ENCODE measurements around the gene SOX8. TPM values are rescaled to one million over a fixed set of nuclear protein-coding genes. Genes with fewer than 3 reads are reported as not detected.

The SOX8 gene
- polyA plus RNA-seq, 1 experiment, result 0.04 TPM

DNA sequence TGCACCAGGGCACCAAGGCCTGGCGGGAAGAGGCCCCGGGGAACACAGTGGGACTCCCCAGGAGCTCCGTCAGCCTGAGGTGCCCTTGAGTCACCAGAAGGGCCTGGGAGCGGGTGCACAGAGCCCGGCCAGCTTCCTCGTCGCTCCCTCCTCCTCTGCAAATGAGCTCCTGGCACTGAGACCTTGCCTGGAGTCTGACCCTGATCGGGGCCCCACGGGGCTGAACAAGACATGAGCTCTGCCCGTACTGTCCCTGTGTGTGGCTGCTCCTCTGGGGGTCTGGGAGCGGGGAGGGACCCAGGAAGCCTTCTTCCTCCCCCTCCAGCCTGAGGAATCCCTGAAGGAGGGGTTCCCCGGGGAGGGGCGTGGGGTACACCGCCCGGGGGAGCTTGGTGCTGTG is 54.6 kb downstream of the SOX8 start:
- CTCF ChIA-PET, result no interaction called here
- DNase-seq (ENCODE audit: low read depth), result no peak
- TF ChIP-seq, protein P1, sequence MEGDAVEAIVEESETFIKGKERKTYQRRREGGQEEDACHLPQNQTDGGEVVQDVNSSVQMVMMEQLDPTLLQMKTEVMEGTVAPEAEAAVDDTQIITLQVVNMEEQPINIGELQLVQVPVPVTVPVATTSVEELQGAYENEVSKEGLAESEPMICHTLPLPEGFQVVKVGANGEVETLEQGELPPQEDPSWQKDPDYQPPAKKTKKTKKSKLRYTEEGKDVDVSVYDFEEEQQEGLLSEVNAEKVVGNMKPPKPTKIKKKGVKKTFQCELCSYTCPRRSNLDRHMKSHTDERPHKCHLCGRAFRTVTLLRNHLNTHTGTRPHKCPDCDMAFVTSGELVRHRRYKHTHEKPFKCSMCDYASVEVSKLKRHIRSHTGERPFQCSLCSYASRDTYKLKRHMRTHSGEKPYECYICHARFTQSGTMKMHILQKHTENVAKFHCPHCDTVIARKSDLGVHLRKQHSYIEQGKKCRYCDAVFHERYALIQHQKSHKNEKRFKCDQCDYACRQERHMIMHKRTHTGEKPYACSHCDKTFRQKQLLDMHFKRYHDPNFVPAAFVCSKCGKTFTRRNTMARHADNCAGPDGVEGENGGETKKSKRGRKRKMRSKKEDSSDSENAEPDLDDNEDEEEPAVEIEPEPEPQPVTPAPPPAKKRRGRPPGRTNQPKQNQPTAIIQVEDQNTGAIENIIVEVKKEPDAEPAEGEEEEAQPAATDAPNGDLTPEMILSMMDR (IDR thresholded peaks at IDR 0.05; ENCODE audit: insufficient read depth, low read depth, low read length), result no peak
- Histone ChIP-seq H3K27me3 (ENCODE audit: control insufficient read depth, insufficient read depth, low read length) (no peaks in the 10 kb centered on the region; the same call in 1 of the 2 replicates), H3K36me3 (ENCODE audit: control insufficient read depth, insufficient read depth, low read length) (no peaks in the 10 kb centered on the region), H3K4me3 (ENCODE audit: low read depth, low read length) (no peak overlapping the region)
- POLR2A ChIA-PET, result no interaction called here

Other genes starting within 250 kb of the SOX8 start
- 16.1 and 23.1 TPM in 2 replicates for gene CIAO3, start 240.8 kb upstream of the SOX8 start, polyA plus RNA-seq (2011; rRNA removed)
- 0.25 and 0.67 TPM in 2 replicates for gene MSLN, start 221.0 kb upstream of the SOX8 start, polyA plus RNA-seq (2011; rRNA removed)
- gene RPUSD1, start 193.4 kb upstream of the SOX8 start, polyA plus RNA-seq (2011; rRNA removed), result 13.7 and 24.7 TPM in 2 replicates
- gene CHTF18, start 193.2 kb upstream of the SOX8 start, polyA plus RNA-seq (2011; rRNA removed), result 2.6 and 6.1 TPM in 2 replicates
- not detected in 2 replicates for gene GNG13, start 181.0 kb upstream of the SOX8 start, polyA plus RNA-seq (2011; rRNA removed)
- gene LMF1, start 10.8 kb upstream of the SOX8 start, polyA plus RNA-seq (2011; rRNA removed), result 14.8 and 28.9 TPM in 2 replicates
- gene SSTR5, start 91.0 kb downstream of the SOX8 start, polyA plus RNA-seq (2011; rRNA removed), result not detected in 2 replicates
- gene C1QTNF8, start 114.5 kb downstream of the SOX8 start, polyA plus RNA-seq (2011; rRNA removed), result not detected in 2 replicates
- gene CACNA1H, start 171.3 kb downstream of the SOX8 start, polyA plus RNA-seq (2011; rRNA removed), result 0.20 and 0.37 TPM in 2 replicates
- gene TPSG1, start 243.5 kb downstream of the SOX8 start, polyA plus RNA-seq (2011; rRNA removed), result not detected in 2 replicates
- gene TPSB2, start 248.4 kb downstream of the SOX8 start, polyA plus RNA-seq (2011; rRNA removed), result not detected in 2 replicates